ENCODE results near the gene MMS19.

Gene MMS19

DNA sequence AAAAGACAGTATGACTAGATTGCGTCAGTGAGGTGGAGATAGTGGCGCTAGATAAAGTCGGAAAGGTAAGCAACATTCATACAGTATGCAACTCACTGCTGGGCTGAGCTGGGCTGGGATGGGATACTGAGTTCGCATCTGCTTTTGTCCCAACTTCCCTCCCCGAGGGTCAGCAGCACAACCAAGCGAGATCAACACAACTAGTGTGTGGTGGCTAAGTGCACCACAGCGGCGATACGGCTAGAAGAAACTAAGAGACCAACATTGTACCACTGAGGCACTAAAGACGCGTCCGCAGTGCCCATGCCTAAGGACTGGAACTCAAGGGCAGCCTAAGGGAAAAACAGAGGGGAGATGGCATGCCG lies 52.9 kb downstream of the MMS19 start:
- peaks cover 70% of the 10 kb centered on the region for H3K79me2 ChIP-seq (ENCODE audit: insufficient read depth, low read length)
- H2AFZ ChIP-seq (ENCODE audit: low read depth, low read length), result peak overlapping the region; percentile 98
- DNase-seq (no peak), ATAC-seq (ENCODE audit: insufficient read depth, low read depth) (no peak; the same call in 1 of the 3 replicates)
- H3K9ac ChIP-seq (ENCODE audit: low read depth, low read length), result peak overlapping the region; percentile 81
- peak overlapping the region; percentile 78 for H3K27ac ChIP-seq (ENCODE audit: low read length)
- no peaks in the 10 kb centered on the region for H3K27me3 ChIP-seq (ENCODE audit: insufficient read depth, low read length, poor library complexity)
- no peaks in the 10 kb centered on the region for H3K9me3 ChIP-seq (ENCODE audit: insufficient read depth, low read length, severe bottlenecking)
- H3K4me2 ChIP-seq (ENCODE audit: insufficient read depth, low read length), result peak overlapping the region; percentile 72
- TF ChIP-seq, protein P1, sequence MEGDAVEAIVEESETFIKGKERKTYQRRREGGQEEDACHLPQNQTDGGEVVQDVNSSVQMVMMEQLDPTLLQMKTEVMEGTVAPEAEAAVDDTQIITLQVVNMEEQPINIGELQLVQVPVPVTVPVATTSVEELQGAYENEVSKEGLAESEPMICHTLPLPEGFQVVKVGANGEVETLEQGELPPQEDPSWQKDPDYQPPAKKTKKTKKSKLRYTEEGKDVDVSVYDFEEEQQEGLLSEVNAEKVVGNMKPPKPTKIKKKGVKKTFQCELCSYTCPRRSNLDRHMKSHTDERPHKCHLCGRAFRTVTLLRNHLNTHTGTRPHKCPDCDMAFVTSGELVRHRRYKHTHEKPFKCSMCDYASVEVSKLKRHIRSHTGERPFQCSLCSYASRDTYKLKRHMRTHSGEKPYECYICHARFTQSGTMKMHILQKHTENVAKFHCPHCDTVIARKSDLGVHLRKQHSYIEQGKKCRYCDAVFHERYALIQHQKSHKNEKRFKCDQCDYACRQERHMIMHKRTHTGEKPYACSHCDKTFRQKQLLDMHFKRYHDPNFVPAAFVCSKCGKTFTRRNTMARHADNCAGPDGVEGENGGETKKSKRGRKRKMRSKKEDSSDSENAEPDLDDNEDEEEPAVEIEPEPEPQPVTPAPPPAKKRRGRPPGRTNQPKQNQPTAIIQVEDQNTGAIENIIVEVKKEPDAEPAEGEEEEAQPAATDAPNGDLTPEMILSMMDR (IDR thresholded peaks at IDR 0.05; ENCODE audit: borderline replicate concordance, extremely low read depth, low read length, poor library complexity, severe bottlenecking), result no peak
- no peak for TF ChIP-seq EZH2 (IDR thresholded peaks at IDR 0.05; ENCODE audit: borderline replicate concordance, low read depth, low read length, severe bottlenecking)
- H3K4me1 ChIP-seq (ENCODE audit: insufficient read depth, low read length), result peaks cover 31% of the 10 kb centered on the region
- peak overlapping the region; percentile 80 to 97 for H3K4me3 ChIP-seq (ENCODE audit: low read depth in 1 of 2, low read length in 2 of 2)
- H4K20me1 ChIP-seq (ENCODE audit: insufficient read depth, low read length), result 0 out of 2 replicates have a peak, but pooled peaks cover 4% of the 10 kb centered on the region
- peaks cover 25% of the 10 kb centered on the region for H3K36me3 ChIP-seq (ENCODE audit: insufficient read depth, low read length)

DNA sequence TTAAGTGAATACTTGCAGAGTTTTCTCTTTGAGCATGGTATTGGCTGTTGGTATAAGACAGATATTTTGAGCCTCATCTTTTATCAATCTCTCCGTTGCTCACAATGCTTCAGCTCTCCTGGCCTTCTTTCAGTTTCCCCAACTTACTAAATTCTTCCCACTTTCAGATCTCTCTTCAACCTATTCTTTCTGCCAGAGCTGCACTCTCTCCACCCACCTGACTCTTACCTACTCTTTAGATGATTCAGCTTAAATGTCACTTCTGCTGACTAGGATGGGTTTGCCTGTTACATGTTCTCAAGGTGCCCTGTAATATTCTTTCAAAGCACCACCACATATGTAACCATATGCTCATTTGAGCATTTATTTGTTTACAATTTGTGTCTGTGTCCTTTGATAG lies 54.0 kb downstream of the MMS19 start:
- H3K27me3 ChIP-seq (ENCODE audit: insufficient read depth, low read length, poor library complexity), result no peaks in the 10 kb centered on the region
- H2AFZ ChIP-seq (ENCODE audit: low read depth, low read length), result no peak overlapping the region
- H4K20me1 ChIP-seq (ENCODE audit: insufficient read depth, low read length), result 0 out of 2 replicates have a peak, but pooled peaks cover 4% of the 10 kb centered on the region
- TF ChIP-seq, protein P1 (IDR thresholded peaks at IDR 0.05; ENCODE audit: borderline replicate concordance, extremely low read depth, low read length, poor library complexity, severe bottlenecking), result no peak
- TF ChIP-seq EZH2 (IDR thresholded peaks at IDR 0.05; ENCODE audit: borderline replicate concordance, low read depth, low read length, severe bottlenecking), result no peak
- H3K4me3 ChIP-seq (ENCODE audit: low read depth in 1 of 2, low read length in 2 of 2), result peak overlapping the region in 1 of 2 experiments; percentile 97; a peak in 2 of 4 replicates
- peak overlapping the region; percentile 72 for H3K4me2 ChIP-seq (ENCODE audit: insufficient read depth, low read length)
- no peak overlapping the region for H3K27ac ChIP-seq (ENCODE audit: low read length)
- peak overlapping the region; percentile 81; the same call in 1 of the 2 replicates for H3K9ac ChIP-seq (ENCODE audit: low read depth, low read length)
- ATAC-seq (ENCODE audit: insufficient read depth, low read depth) (no peak), DNase-seq (no peak)
- peaks cover 61% of the 10 kb centered on the region for H3K79me2 ChIP-seq (ENCODE audit: insufficient read depth, low read length)
- H3K4me1 ChIP-seq (ENCODE audit: insufficient read depth, low read length), result peaks cover 31% of the 10 kb centered on the region
- H3K36me3 ChIP-seq (ENCODE audit: insufficient read depth, low read length), result peaks cover 32% of the 10 kb centered on the region
- H3K9me3 ChIP-seq (ENCODE audit: insufficient read depth, low read length, severe bottlenecking), result no peaks in the 10 kb centered on the region

DNA sequence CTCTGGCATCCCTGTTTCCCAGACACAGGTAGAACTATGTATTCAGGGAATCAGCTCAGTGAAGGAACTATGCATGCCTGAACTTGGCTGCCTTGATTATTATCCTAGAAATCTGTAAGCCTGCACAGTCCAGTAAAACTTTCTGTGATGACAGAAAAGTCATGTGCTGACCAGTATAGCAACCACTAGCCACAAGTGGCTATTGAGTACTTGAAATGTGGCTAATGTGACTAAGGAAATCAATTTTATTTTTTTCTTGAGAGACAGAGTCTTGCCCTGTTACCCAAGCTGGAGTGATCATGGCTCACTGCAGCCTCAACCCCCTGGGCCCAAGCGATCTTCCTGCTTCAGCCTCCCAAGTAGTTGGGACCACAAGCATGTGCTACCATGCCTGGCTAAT lies 55.9 kb downstream of the MMS19 start:
- Histone ChIP-seq H3K9ac (ENCODE audit: low read depth, low read length) (no peak overlapping the region), H4K20me1 (ENCODE audit: insufficient read depth, low read length) (no peaks in the 10 kb centered on the region), H3K79me2 (ENCODE audit: insufficient read depth, low read length) (peaks cover 43% of the 10 kb centered on the region), H3K27me3 (ENCODE audit: insufficient read depth, low read length, poor library complexity) (no peaks in the 10 kb centered on the region), H3K27ac (ENCODE audit: low read length) (no peak overlapping the region), H3K36me3 (ENCODE audit: insufficient read depth, low read length) (peaks cover 51% of the 10 kb centered on the region), H2AFZ (ENCODE audit: low read depth, low read length) (no peak overlapping the region), H3K4me1 (ENCODE audit: insufficient read depth, low read length) (peaks cover 21% of the 10 kb centered on the region), H3K4me3 (ENCODE audit: low read depth in 1 of 2, low read length in 2 of 2) (no peak overlapping the region), H3K9me3 (ENCODE audit: insufficient read depth, low read length, severe bottlenecking) (no peaks in the 10 kb centered on the region), H3K4me2 (ENCODE audit: insufficient read depth, low read length) (no peak overlapping the region)
- DNase-seq, result no peak
- TF ChIP-seq, protein P1 (IDR thresholded peaks at IDR 0.05; ENCODE audit: borderline replicate concordance, extremely low read depth, low read length, poor library complexity, severe bottlenecking), result no peak
- no peak for TF ChIP-seq EZH2 (IDR thresholded peaks at IDR 0.05; ENCODE audit: borderline replicate concordance, low read depth, low read length, severe bottlenecking)
- no peak for ATAC-seq (ENCODE audit: insufficient read depth, low read depth)

DNA sequence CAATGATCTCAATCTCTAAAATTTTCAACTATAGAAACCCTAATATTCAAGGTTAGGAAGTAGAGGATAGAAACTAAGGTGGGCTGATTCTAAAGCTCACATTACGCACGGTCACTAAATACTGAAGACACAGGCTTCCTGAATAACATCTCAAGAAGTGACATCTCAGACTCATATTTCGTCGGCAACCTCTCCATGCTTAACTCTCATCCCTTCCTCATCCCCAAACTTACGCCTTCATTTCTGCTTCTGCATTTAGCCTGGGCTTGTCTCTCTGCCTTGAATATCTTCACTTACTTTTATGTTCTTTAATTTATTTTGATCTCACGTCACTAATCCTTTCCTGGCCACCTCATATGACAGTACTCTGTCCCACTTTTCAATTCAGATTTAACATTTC lies 63.0 kb downstream of the MMS19 start:
- H3K4me1 ChIP-seq (ENCODE audit: insufficient read depth, low read length), result no peaks in the 10 kb centered on the region
- no peak overlapping the region for H2AFZ ChIP-seq (ENCODE audit: low read depth, low read length)
- H3K27me3 ChIP-seq (ENCODE audit: insufficient read depth, low read length, poor library complexity), result no peaks in the 10 kb centered on the region
- no peak overlapping the region for H3K9ac ChIP-seq (ENCODE audit: low read depth, low read length)
- ATAC-seq (ENCODE audit: insufficient read depth, low read depth), result no peak
- H3K36me3 ChIP-seq (ENCODE audit: insufficient read depth, low read length), result peaks cover 85% of the 10 kb centered on the region
- TF ChIP-seq, protein P1 (IDR thresholded peaks at IDR 0.05; ENCODE audit: borderline replicate concordance, extremely low read depth, low read length, poor library complexity, severe bottlenecking), result no peak
- TF ChIP-seq EZH2 (IDR thresholded peaks at IDR 0.05; ENCODE audit: borderline replicate concordance, low read depth, low read length, severe bottlenecking), result no peak
- no peaks in the 10 kb centered on the region for H3K9me3 ChIP-seq (ENCODE audit: insufficient read depth, low read length, severe bottlenecking)
- peaks cover 14% of the 10 kb centered on the region for H4K20me1 ChIP-seq (ENCODE audit: insufficient read depth, low read length)
- no peak overlapping the region for H3K27ac ChIP-seq (ENCODE audit: low read length)
- DNase-seq, result no peak
- no peak overlapping the region for H3K4me3 ChIP-seq (ENCODE audit: low read depth in 1 of 2, low read length in 2 of 2)
- peaks cover 12% of the 10 kb centered on the region for H3K79me2 ChIP-seq (ENCODE audit: insufficient read depth, low read length)
- H3K4me2 ChIP-seq (ENCODE audit: insufficient read depth, low read length), result no peak overlapping the region

Data from DND-41 (cell line).